Fibroblast of mammary gland (primary cell): Measurements from ENCODE around the gene MAP2K1.

Experiments
- DNase-seq: peaks from one replicate; pipeline ENCODE4 v3.0.0-alpha.2; 2010; ENCODE audit warnings: low read depth
- H3K4me3 ChIP-seq: 2 replicates; pipeline ENCODE4 v1.5.1; 2011; ENCODE audit warnings: low read depth, mild to moderate bottlenecking, low read length, moderate library complexity; ENCODE audit not compliant: control insufficient read depth
- TF ChIP-seq, protein P1 (sequence below): conservative IDR thresholded peaks from 2 replicates; pipeline ENCODE4 v1.5.1; 2011; ENCODE audit warnings: low read depth, low read length, inconsistent platforms; ENCODE audit not compliant: control insufficient read depth, insufficient read depth

MAP2K1 gene

DNA sequence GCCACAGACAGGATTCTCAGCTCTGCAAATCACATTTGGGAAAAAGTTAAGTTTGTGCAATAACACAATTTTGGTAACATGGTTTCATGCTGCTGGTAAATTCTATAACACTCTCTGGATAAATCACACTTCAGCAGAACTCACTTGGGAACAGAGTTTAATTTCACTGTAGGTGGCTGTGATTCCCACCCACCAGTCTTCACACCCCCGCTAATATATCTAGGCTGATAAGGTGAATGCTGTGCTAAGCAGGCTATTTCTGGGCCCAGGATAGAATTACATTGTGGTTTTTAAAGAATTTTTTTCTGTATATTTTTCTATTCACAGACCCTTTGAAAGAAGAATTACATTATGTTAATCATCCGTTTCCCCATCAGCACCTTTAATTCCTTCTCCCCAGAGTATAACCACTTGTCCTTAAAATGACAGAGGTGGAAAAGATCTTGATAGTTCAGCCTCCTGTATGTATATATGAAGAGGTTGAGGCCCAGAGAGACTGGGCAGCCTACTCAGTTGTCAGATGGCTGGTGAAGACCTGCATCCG, 22.9 kb downstream of the MAP2K1 start:
- no peak overlapping the region for H3K4me3 ChIP-seq
- no peak for DNase-seq
- TF ChIP-seq, protein P1, sequence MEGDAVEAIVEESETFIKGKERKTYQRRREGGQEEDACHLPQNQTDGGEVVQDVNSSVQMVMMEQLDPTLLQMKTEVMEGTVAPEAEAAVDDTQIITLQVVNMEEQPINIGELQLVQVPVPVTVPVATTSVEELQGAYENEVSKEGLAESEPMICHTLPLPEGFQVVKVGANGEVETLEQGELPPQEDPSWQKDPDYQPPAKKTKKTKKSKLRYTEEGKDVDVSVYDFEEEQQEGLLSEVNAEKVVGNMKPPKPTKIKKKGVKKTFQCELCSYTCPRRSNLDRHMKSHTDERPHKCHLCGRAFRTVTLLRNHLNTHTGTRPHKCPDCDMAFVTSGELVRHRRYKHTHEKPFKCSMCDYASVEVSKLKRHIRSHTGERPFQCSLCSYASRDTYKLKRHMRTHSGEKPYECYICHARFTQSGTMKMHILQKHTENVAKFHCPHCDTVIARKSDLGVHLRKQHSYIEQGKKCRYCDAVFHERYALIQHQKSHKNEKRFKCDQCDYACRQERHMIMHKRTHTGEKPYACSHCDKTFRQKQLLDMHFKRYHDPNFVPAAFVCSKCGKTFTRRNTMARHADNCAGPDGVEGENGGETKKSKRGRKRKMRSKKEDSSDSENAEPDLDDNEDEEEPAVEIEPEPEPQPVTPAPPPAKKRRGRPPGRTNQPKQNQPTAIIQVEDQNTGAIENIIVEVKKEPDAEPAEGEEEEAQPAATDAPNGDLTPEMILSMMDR = no peak

DNA sequence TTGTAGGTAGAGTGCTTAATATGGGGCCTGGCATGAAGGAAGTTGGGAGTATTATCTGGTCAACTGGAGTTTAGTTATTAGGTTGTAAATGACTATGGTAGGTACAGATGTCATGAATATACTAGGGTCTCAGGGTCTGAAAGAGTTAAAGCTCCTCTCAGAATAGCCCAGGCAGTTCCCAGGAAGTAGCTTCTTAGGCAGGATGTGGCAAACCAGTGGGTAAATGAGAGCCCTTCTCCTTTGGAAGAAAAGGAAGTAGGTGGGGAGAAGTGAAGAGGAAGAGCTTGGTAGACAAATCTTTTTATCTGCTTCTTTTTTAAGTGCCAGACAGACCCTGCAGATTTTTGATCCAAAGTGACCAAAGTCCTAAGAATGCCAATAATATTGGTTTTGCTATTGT, 24.5 kb downstream of the MAP2K1 start:
- DNase-seq = no peak
- H3K4me3 ChIP-seq = no peak overlapping the region
- TF ChIP-seq, protein P1 = no peak

DNA sequence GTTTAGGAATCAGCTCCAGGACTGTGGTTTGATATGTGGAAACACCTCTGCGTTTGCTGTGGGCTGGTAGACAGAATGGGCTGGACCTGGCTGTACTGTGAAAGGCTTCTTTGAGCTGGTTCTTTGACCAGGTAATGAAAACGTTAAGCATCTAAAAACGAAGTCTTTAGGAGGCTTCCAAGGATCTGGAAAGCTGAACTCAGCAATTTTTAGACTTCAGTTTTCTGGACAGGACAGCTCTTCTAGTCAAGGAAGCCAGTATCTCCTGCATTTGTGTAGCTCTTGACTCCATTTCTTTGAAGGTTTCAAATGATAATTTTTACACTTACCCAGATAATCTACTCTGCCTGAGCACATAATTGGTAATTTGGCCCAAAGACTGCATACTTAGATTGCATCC, 25.5 kb downstream of the MAP2K1 start:
- no peak overlapping the region for H3K4me3 ChIP-seq
- TF ChIP-seq, protein P1 = no peak

DNA sequence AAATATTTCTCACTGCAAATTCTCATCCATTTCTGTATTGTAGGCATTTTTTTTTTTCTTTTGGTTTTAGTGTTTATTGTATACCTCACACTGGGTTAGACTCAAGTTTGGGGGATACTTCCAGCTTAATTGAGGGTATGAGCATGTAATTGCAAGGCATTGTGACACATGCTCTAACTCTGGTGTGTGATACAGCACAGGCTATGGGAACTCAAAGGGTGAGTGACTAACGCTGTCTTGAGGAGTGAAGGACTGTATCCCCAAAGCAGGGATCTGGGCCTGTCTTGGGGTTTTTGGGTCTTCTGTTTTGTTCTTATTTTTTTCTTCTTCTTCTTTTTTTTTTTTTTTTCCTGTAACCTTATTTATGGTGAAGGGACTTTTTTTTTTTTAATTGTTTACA, 26.9 kb downstream of the MAP2K1 start:
- TF ChIP-seq, protein P1 = no peak
- no peak overlapping the region for H3K4me3 ChIP-seq
- DNase-seq = no peak

More for the DNA sequence above, 25.5 kb downstream of the MAP2K1 start:
- no peak for DNase-seq

DNA sequence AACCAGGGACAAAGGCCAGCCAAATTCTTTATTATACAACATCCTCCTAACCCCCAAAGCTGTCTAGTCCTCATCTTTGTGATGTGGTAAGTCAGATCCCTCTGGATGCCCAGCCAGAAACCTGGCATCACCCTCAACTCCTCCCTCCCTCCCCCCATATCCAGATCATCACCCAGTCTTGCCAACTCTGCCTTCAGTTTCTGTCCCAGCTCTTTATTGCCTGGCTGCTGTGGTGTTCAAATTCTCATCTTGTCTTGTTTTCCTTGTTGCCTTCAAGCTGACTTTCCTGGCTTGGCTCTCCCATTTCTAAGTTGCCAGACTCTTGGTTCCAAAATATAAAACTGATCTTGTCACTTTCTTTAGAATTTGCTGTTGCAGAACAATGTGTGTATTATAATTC, 28.6 kb downstream of the MAP2K1 start:
- no peak for DNase-seq
- no peak overlapping the region for H3K4me3 ChIP-seq
- TF ChIP-seq, protein P1 = no peak

DNA sequence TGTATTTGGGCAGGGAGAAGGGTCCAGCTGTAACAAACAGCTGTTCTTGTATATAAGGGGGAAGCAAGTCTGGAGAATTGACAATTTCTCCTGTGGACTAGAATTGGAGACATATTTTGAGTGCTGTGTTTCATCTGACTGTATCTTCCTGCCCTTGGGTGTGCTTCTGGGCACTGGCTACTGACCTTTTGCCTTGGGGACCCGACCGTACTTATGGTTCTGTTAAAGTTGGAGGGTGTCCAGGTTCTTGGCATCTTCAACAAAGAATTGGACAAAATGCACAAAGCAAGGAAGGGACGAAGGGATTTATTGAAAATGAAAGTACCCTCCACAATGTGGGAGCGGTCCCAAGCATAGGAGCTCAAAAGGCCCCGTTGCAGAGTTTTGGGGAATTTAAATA, 31.0 kb downstream of the MAP2K1 start:
- DNase-seq = no peak
- no peak overlapping the region for H3K4me3 ChIP-seq
- TF ChIP-seq, protein P1 = no peak

DNA sequence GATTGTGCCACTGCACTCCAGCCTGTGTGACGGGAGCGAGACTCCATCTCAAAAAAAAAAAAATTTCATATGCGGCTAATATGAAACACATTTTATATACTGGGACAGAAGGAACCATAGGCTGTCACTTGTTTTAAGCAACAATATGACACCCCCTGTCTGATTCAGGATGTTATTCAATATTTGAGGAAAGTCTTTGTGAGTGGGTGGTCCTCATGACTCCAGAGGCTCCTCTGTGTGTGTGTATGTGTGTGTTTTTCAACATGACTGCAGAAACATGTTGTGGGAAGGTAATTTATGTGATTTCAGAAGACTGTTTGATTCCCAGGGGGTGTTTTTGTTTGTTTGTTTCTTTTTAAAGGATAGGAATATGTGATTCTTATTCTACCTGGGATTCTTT, 32.8 kb downstream of the MAP2K1 start:
- TF ChIP-seq, protein P1 = no peak
- H3K4me3 ChIP-seq = no peak overlapping the region
- no peak for DNase-seq
